Endothelial cell of umbilical vein (primary cell): ENCODE data around the gene MTMR11. TPM values are rescaled to one million over a fixed set of nuclear protein-coding genes. Genes with fewer than 3 reads are reported as not detected.

Experiments
- BruUV-seq: library from RNA; stranded (reverse); fragments of 400-500 nt; replicated peaks from 2 replicates; lab custom pipeline; 2021; lab: Mats Ljungman, UMichigan
- CTCF ChIA-PET: fragments of 300-600, 350-600 bp; sonication (Branson Sonifier 250); formaldehyde crosslinking; loops from one replicate; lab custom pipeline; 2021; ENCODE audit warnings: antibody characterized with exemption, inconsistent platforms; lab: Charles Lee
- POLR2A ChIA-PET: fragments of 300-600, 350-600 bp; sonication (Branson Sonifier 250); formaldehyde crosslinking; loops from one replicate; lab custom pipeline; 2021; ENCODE audit warnings: antibody characterized with exemption, inconsistent platforms; lab: Charles Lee
- DNase-seq: peaks from one replicate; pipeline ENCODE4 v3.0.0-alpha.2; 2011; ENCODE audit warnings: low read depth, low spot score
- FAIRE-seq: peaks from 2 replicates; lab custom pipeline; 2011; peaks lifted over from hg19 to GRCh38; lab: Jason Lieb, UNC
- H2AFZ ChIP-seq: 2 replicates; pipeline ENCODE4 v1.6.0; 2012; ENCODE audit warnings: low read depth, low read length, control low read depth, inconsistent platforms
- H3K27ac ChIP-seq: 2 replicates; pipeline ENCODE4 v1.5.1; 2011; ENCODE audit warnings: low read depth, mild to moderate bottlenecking, control low read depth, low read length, moderate library complexity; ENCODE audit not compliant: insufficient read depth
- H3K27me3 ChIP-seq, 2 experiments: 2 replicates each; pipeline versions ENCODE4 v1.6.0 to v1.6.1; 2011; ENCODE audit warnings: low read length in 2 of 2, mixed read lengths in 1 of 2; ENCODE audit not compliant: control insufficient read depth in 2 of 2, insufficient read depth in 2 of 2
- H3K36me3 ChIP-seq, 2 experiments: 2 replicates in 1 of 2; 3 replicates in 1 of 2; pipeline ENCODE4 v1.5.1; 2011; ENCODE audit warnings: low read length in 2 of 2, mild to moderate bottlenecking in 1 of 2, moderate library complexity in 1 of 2; ENCODE audit not compliant: control insufficient read depth in 2 of 2, insufficient read depth in 2 of 2; ENCODE audit errors: extremely low read depth in 1 of 2
- H3K4me1 ChIP-seq: 3 replicates; pipeline ENCODE4 v1.5.1; 2011; ENCODE audit warnings: mild to moderate bottlenecking, low read length; ENCODE audit not compliant: control insufficient read depth, insufficient read depth; ENCODE audit errors: extremely low read depth
- H3K4me2 ChIP-seq: 2 replicates; pipeline ENCODE4 v1.6.1; 2011; ENCODE audit warnings: low read length, control low read depth, mixed read lengths; ENCODE audit not compliant: insufficient read depth
- H3K4me3 ChIP-seq, 3 experiments: fragments of 200-600 bp in 1 of 3; sonication (generic), shearing (Covaris generic) in 1 of 3; replicated peaks in 1 of 3; 2 replicates each; pipeline ENCODE4 v1.5.1; 2011 to 2016; ENCODE audit warnings: control low read depth in 3 of 3, low read length in 3 of 3, mild to moderate bottlenecking in 2 of 3, inconsistent platforms in 1 of 3, low read depth in 1 of 3, moderate library complexity in 1 of 3; ENCODE audit not compliant: insufficient read depth in 1 of 3
- H3K79me2 ChIP-seq: 2 replicates; pipeline ENCODE4 v1.6.0; 2012; ENCODE audit warnings: low read length, inconsistent platforms; ENCODE audit not compliant: control insufficient read depth, insufficient read depth
- H3K9ac ChIP-seq: replicated peaks from 2 replicates; pipeline ENCODE3; 2011; ENCODE audit warnings: low read length, control low read depth; ENCODE audit not compliant: insufficient read depth; ENCODE audit errors: extremely low read depth
- H3K9me1 ChIP-seq: replicated peaks from 3 replicates; pipeline ENCODE4 v1.6.0; 2011; ENCODE audit warnings: mild to moderate bottlenecking, low read length; ENCODE audit not compliant: control insufficient read depth, insufficient read depth; ENCODE audit errors: extremely low read depth
- H3K9me3 ChIP-seq: replicated peaks from 2 replicates; pipeline ENCODE4 v1.5.1; 2012; ENCODE audit warnings: low read length, inconsistent platforms; ENCODE audit not compliant: control insufficient read depth, insufficient read depth
- H4K20me1 ChIP-seq: replicated peaks from 2 replicates; pipeline ENCODE3; 2011; ENCODE audit warnings: mild to moderate bottlenecking, low read length; ENCODE audit not compliant: control insufficient read depth, insufficient read depth; ENCODE audit errors: extremely low read depth
- EZH2 ChIP-seq: IDR thresholded peaks from 2 replicates; pipeline ENCODE4 v1.6.1; 2012; ENCODE audit warnings: borderline replicate concordance, low read depth, mild to moderate bottlenecking, moderate library complexity, low read length, inconsistent platforms; ENCODE audit not compliant: severe bottlenecking
- FOS ChIP-seq: IDR thresholded peaks from 2 replicates; pipeline ENCODE4 v1.6.1; 2011; ENCODE audit warnings: mild to moderate bottlenecking, low read length, moderate library complexity, borderline replicate concordance; ENCODE audit not compliant: insufficient read depth
- GATA2 ChIP-seq: IDR thresholded peaks from 2 replicates; pipeline ENCODE4 v1.7.0; 2011; ENCODE audit warnings: low read depth, mild to moderate bottlenecking, moderate library complexity, mixed read lengths, low read length; ENCODE audit not compliant: insufficient read length, insufficient read depth
- JUN ChIP-seq: IDR thresholded peaks from 2 replicates; pipeline ENCODE4 v1.6.1; 2011; ENCODE audit warnings: borderline replicate concordance, low read depth; ENCODE audit not compliant: insufficient read length, insufficient read depth
- MYC ChIP-seq: IDR thresholded peaks from one replicate; pipeline ENCODE4 v1.6.1; 2011; ENCODE audit warnings: mild to moderate bottlenecking, low read depth, low read length
- POLR2A ChIP-seq: IDR thresholded peaks from 2 replicates; pipeline ENCODE4 v1.6.1; 2012; ENCODE audit warnings: low read depth, mild to moderate bottlenecking, control low read depth, low read length
- POLR2AphosphoS5 ChIP-seq: IDR thresholded peaks from 2 replicates; pipeline ENCODE4 v1.6.1; 2012; ENCODE audit warnings: low read depth, mild to moderate bottlenecking, control low read depth, low read length, moderate library complexity; ENCODE audit not compliant: insufficient read depth
- dilution Hi-C: fragments of 300-500 bp; cut with MboI; formaldehyde crosslinking; loops from one replicate; pipeline ENCODE4 v1.15.0; 2019; ENCODE audit warnings: low sequenced_read_pairs; ENCODE audit not compliant: extremely low pct_ligation_motif_present
- intact Hi-C: fragments of 100-400 bp; cut with micrococcal nuclease; formaldehyde crosslinking; loops from one replicate; pipeline ENCODE4 v1.10.0; 2022
- polyA plus RNA-seq, 4 experiments: library from polyadenylated mRNA; depleted of rRNA in 3 of 4; stranded (reverse) in 3 of 4; unstranded in 1 of 4; fragments of >200 nt; gene quantifications; 2 replicates each; pipeline versions ENCODE4 v1.2.1 to v1.2.3, GENCODE V29; 2011 to 2012; ENCODE audit warnings: missing spikeins in 1 of 4
- total RNA-seq: library from RNA; stranded (reverse); gene quantifications from 2 replicates; pipeline ENCODE4 v1.2.3, GENCODE V29; 2021
- TF ChIP-seq, protein P1 (sequence below), 2 donors: IDR thresholded peaks; 1 replicate in 1 of 2; 2 replicates in 1 of 2; pipeline ENCODE4 v1.5.1; 2011; ENCODE audit warnings: low read length in 2 of 2, mild to moderate bottlenecking in 2 of 2, moderate library complexity in 2 of 2, control low read depth in 1 of 2, inconsistent platforms in 1 of 2, low read depth in 1 of 2; ENCODE audit not compliant: insufficient read depth in 1 of 2; ENCODE audit errors: extremely low read depth in 1 of 2
- TF ChIP-seq, protein P2 (sequence below): IDR thresholded peaks from 2 replicates; pipeline ENCODE4 v1.6.1; 2011; ENCODE audit not compliant: insufficient read depth, insufficient read length

Gene MTMR11
- total and polyA plus RNA-seq, 2 donors (not counting 3 experiments of a cell fraction or from before 2014, with no cell fraction given), result 7.8 to 14.4 TPM

DNA sequence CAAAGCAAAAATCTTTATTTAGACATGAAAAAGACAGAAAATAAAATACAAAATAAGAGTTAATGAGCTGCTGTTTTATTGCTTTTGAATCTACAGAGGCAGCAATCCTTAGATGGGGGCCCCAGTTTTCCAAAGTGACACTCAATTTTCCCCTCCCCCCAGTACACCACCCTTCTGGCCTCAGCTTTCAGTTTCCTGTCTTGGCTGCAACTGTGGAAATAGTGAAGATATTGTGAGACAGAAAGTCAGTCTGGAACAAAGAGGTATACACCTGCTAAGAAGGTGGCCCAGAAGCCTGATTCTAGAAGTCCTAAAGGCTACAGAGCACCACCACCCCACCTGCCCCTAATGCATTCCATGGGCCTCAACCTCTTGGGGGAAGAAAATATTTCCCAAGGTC lies 1.1 kb upstream of the MTMR11 start:
- Histone ChIP-seq H3K36me3 (no peaks in the 10 kb centered on the region), H3K4me2 (no peak overlapping the region), H3K4me1 (peaks cover 33% of the 10 kb centered on the region), H3K9me1 (no peaks in the 10 kb centered on the region), H3K9me3 (no peaks in the 10 kb centered on the region), H3K27ac (no peak overlapping the region), H3K27me3 (no peaks in the 10 kb centered on the region), H2AFZ (no peak overlapping the region), H4K20me1 (no peaks in the 10 kb centered on the region), H3K79me2 (no peaks in the 10 kb centered on the region), H3K4me3 (no peak overlapping the region), H3K9ac (no peak overlapping the region)
- no TSS peak for BruUV-seq
- dilution Hi-C loops (no loop called here), intact Hi-C loops (no loop called here)
- ChIA-PET POLR2A (interaction anchor here (2.0 kb wide), 1 partner anchor 50 kb away, joined by 6 read pairs; a partner anchor contains a TSS), CTCF (interaction anchor here (0.8 to 1.2 kb wide), 3 partner anchors 10 to 50 kb away, joined by 3 to 4 read pairs (median 3); a partner anchor contains a TSS)
- DNase-seq (peak; percentile 37), FAIRE-seq (no peak)
- no peak for TF ChIP-seq EZH2
- no peak for TF ChIP-seq MYC
- TF ChIP-seq, protein P1, sequence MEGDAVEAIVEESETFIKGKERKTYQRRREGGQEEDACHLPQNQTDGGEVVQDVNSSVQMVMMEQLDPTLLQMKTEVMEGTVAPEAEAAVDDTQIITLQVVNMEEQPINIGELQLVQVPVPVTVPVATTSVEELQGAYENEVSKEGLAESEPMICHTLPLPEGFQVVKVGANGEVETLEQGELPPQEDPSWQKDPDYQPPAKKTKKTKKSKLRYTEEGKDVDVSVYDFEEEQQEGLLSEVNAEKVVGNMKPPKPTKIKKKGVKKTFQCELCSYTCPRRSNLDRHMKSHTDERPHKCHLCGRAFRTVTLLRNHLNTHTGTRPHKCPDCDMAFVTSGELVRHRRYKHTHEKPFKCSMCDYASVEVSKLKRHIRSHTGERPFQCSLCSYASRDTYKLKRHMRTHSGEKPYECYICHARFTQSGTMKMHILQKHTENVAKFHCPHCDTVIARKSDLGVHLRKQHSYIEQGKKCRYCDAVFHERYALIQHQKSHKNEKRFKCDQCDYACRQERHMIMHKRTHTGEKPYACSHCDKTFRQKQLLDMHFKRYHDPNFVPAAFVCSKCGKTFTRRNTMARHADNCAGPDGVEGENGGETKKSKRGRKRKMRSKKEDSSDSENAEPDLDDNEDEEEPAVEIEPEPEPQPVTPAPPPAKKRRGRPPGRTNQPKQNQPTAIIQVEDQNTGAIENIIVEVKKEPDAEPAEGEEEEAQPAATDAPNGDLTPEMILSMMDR (IDR thresholded peaks at IDR 0.05; ENCODE audit: extremely low read depth in 1 of 2, insufficient read depth in 1 of 2, low read depth in 1 of 2, low read length in 2 of 2), result no peak
- TF ChIP-seq FOS, result no peak
- no peak for TF ChIP-seq JUN
- TF ChIP-seq, protein P2, sequence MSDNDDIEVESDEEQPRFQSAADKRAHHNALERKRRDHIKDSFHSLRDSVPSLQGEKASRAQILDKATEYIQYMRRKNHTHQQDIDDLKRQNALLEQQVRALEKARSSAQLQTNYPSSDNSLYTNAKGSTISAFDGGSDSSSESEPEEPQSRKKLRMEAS, result no peak
- TF ChIP-seq GATA2, result no peak
- no peak for TF ChIP-seq POLR2AphosphoS5
- TF ChIP-seq POLR2A, result no peak
